ENCODE measurements around the gene SPDYE1. TPM values are rescaled to one million over a fixed set of nuclear protein-coding genes. Genes with fewer than 3 reads are reported as not detected.
"Not testable (repeated sequence)": the region's sequence is repeated elsewhere in the genome, so short reads cannot be mapped to it uniquely, and the experiment has no call there.

The SPDYE1 gene
- polyA plus RNA-seq, 1 experiment: not detected

DNA sequence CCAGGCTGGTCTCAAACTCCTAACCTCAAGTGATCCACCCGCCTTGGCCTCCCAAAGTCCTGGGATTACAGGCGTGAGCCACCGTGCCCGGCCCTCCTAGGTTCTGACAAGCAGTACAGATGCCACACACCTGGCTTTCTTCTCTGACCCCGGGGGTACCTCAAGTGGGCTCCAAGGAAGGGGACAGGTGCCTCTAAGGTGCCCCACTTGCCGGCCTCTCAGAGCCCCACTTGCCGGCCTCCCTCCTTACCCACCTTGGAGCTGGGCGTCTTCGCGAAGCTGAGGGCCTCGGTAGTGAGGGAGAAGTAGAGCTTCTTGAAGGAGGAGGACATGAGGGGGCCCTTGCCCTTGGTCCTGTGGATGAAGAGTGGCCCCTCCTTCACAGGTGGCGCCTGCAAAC is 40.9 kb downstream of the SPDYE1 start:
- DNase-seq (ENCODE audit: low read depth); H3K4me3 ChIP-seq (ENCODE audit: low read depth, low read length); POLR2A ChIA-PET; H3K27me3 ChIP-seq (ENCODE audit: control insufficient read depth, insufficient read depth, low read length); H3K36me3 ChIP-seq (ENCODE audit: control insufficient read depth, insufficient read depth, low read length): not testable (repeated sequence)
- CTCF ChIA-PET: interaction anchor here (0.6 kb wide), 1 partner anchor 37 kb away, joined by 3 read pairs; no protein-coding TSS in a partner anchor

DNA sequence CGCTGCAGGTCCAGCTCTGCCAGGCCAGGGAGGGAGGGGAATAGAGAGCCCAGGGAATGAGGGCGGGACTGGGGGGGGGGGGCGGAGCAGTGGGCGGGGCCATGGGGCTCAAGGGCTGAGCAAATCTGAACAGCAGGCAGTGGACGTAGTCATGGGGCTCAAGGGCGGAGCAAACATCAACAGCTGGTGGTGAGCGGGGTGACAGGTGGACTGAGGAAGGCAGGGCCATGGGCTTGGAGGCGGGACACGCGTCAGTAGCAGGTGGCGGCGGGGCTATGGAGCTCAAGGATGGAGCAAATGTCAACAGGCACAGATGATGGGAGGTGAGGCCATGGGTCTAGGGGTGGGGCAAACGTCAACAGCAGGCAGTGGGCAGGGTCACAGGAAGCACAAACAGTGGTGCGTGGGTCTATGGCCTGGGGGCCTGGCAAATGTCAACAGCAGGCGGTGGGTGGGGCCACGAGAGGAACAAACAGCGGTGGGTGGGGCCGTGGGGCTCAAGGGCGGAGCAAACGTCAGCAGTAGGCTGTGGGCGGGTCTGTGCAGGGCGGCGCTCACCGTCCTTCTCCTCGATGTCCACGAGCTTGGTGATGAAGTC is 41.4 kb downstream of the SPDYE1 start:
- not testable (repeated sequence) for H3K27me3 ChIP-seq (ENCODE audit: control insufficient read depth, insufficient read depth, low read length); H3K36me3 ChIP-seq (ENCODE audit: control insufficient read depth, insufficient read depth, low read length); DNase-seq (ENCODE audit: low read depth)
- ChIA-PET POLR2A (interaction anchor here (0.6 kb wide), 1 partner anchor 451 kb away, joined by 4 read pairs; no protein-coding TSS in a partner anchor), CTCF (interaction anchor here (0.6 kb wide), 1 partner anchor 36 kb away, joined by 3 read pairs; no protein-coding TSS in a partner anchor)
- peak overlapping the region; percentile 21 for H3K4me3 ChIP-seq (ENCODE audit: low read depth, low read length)

- peak overlapping the region; percentile 7 for H3K4me3 ChIP-seq (ENCODE audit: low read depth, low read length)
- POLR2A ChIA-PET; CTCF ChIA-PET; DNase-seq (ENCODE audit: low read depth); H3K27me3 ChIP-seq (ENCODE audit: control insufficient read depth, insufficient read depth, low read length); H3K36me3 ChIP-seq (ENCODE audit: control insufficient read depth, insufficient read depth, low read length): not testable (repeated sequence)
These were observed 42.2 kb downstream of the SPDYE1 start for GRCh38 chr7:44039800-44040492.

DNA sequence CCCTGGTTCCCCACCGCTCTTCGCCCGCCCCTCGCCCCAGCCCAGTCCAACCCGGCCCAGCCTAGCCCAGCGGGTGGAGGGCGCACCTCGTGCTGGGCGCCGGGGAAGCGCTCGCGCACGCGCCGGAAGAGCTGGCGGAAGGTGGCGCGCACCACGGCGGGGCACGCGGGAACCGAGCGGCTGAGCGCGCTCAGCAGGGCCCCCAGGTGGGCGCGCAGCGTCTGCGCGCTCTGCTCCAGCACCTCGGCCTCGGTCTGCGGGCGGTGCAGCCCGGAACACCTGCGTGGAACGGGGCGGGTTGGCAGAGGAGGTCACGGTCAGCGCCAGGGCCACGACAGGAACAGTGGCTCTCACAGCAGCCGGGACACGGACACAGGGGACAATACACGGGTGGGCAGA is 42.8 kb downstream of the SPDYE1 start:
- H3K36me3 ChIP-seq (ENCODE audit: control insufficient read depth, insufficient read depth, low read length); DNase-seq (ENCODE audit: low read depth); CTCF ChIA-PET; POLR2A ChIA-PET; H3K27me3 ChIP-seq (ENCODE audit: control insufficient read depth, insufficient read depth, low read length): not testable (repeated sequence)
- peak overlapping the region; percentile 7 for H3K4me3 ChIP-seq (ENCODE audit: low read depth, low read length)

DNA sequence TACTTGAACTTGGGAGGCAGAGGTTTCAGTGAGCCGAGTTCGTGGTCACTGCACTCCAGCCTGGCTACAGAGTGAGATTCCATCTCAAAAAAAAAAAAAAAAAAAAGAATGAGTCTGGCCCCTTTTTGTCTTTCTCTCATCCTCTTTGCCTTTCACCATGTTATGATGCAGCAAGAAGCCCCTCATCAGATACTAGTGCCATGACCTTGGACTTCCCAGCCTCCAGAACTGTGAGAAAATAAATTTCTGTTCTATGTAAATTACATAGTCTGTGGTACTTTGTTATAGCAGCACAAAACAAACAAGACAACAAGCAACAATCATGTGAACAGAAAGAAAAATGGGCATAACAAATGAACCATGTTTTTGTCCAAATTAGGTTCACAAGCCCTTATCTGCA is 44.5 kb downstream of the SPDYE1 start:
- H3K27me3 ChIP-seq (ENCODE audit: control insufficient read depth, insufficient read depth, low read length): no peaks in the 10 kb centered on the region
- DNase-seq (ENCODE audit: low read depth): no peak
- ChIA-PET POLR2A (no interaction called here), CTCF (no interaction called here)
- H3K36me3 ChIP-seq (ENCODE audit: control insufficient read depth, insufficient read depth, low read length): no peaks in the 10 kb centered on the region; the same call in 1 of the 2 replicates
- no peak for TF ChIP-seq CTCF (IDR thresholded peaks at IDR 0.05; ENCODE audit: insufficient read depth, low read depth, low read length)
- H3K4me3 ChIP-seq (ENCODE audit: low read depth, low read length): no peak overlapping the region

DNA sequence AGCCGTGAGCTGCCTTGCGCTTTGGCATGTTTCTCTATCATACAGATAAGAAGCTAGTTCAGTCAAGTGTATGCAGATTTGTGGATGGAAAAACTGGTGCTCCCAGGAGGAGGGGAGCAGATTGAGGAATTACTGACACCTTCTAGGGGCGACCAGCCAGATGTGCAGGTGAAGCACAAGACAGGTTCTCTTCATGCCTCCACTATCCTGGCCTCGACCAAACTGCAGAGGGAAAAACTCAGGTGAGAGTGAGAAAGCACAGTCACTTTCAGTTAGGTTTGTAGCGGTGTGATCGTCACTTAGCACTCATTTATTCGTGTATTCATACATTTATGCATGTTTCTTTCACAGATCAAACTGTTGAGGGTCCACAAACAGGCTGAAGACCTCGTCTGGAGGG is 46.2 kb downstream of the SPDYE1 start:
- DNase-seq (ENCODE audit: low read depth): no peak
- ChIA-PET POLR2A (no interaction called here), CTCF (interaction anchor here (1.0 kb wide), 1 partner anchor 29 kb away, joined by 4 read pairs; no protein-coding TSS in a partner anchor)
- no peaks in the 10 kb centered on the region; the same call in 1 of the 2 replicates for H3K36me3 ChIP-seq (ENCODE audit: control insufficient read depth, insufficient read depth, low read length)
- peak overlapping the region; percentile 99 for H3K4me3 ChIP-seq (ENCODE audit: low read depth, low read length)
- no peaks in the 10 kb centered on the region for H3K27me3 ChIP-seq (ENCODE audit: control insufficient read depth, insufficient read depth, low read length)
- TF ChIP-seq CTCF (IDR thresholded peaks at IDR 0.05; ENCODE audit: insufficient read depth, low read depth, low read length): no peak

GRCh38 chr7:44044315-44045225 is 46.9 kb downstream of the SPDYE1 start, which contains the start of gene DBNL:
Gene DBNL, plus strand, starts transcription at chr7:44044702. Its CDS starts 36 bp downstream, at chr7:44044738.
- CTCF ChIA-PET: interaction anchor here (1.0 to 1.2 kb wide), 2 partner anchors 19 to 28 kb away, joined by 3 to 4 read pairs; no protein-coding TSS in a partner anchor
- peaks cover 2% of the 10 kb centered on the region; the same call in 1 of the 2 replicates for H3K36me3 ChIP-seq (ENCODE audit: control insufficient read depth, insufficient read depth, low read length)
- DNase-seq (ENCODE audit: low read depth): peak; percentile 44
- no peak for TF ChIP-seq CTCF (IDR thresholded peaks at IDR 0.05; ENCODE audit: insufficient read depth, low read depth, low read length)
- H3K27me3 ChIP-seq (ENCODE audit: control insufficient read depth, insufficient read depth, low read length): no peaks in the 10 kb centered on the region
- POLR2A ChIA-PET: interaction anchor here (0.6 to 0.7 kb wide), 3 partner anchors 10 to 532 kb away, joined by 3 to 6 read pairs (median 3); no protein-coding TSS in a partner anchor
- H3K4me3 ChIP-seq (ENCODE audit: low read depth, low read length): peak within 1 kb of the TSS; percentile 99

Measured in BJ (cell line).